IMR-90 (cell line): ENCODE measurements around the gene IMMT. TPM values are rescaled to one million over a fixed set of nuclear protein-coding genes. Genes with fewer than 3 reads are reported as not detected.

Experiments used
- ATAC-seq: fragments of 200-7000 bp; cut with Tn5 transposase; 2 replicates; pipeline ENCODE4 v1.9.1; 2020; ENCODE audit warnings: low read depth, mild to moderate bottlenecking, moderate library complexity
- BruUV-seq: library from RNA; stranded (reverse); fragments of 400-500 nt; replicated peaks from 2 replicates; lab custom pipeline; 2021; lab: Mats Ljungman, UMichigan
- CTCF ChIA-PET: fragments of 300-600 bp; formaldehyde crosslinking; extraction: SDS; loops from one replicate; lab custom pipeline; 2021; ENCODE audit warnings: antibody characterized with exemption; lab: Yijun Ruan, JAX
- POLR2A ChIA-PET: fragments of 300-600 bp; sonication (Branson Sonifier 250); formaldehyde crosslinking; loops from one replicate; lab custom pipeline; 2022; ENCODE audit warnings: antibody characterized with exemption; ENCODE audit not compliant: unreplicated experiment; lab: Charles Lee
- DNase-seq: peaks from one replicate; pipeline ENCODE4 v3.0.0; 2013
- H2AFZ ChIP-seq: replicated peaks from 2 replicates; pipeline ENCODE3; 2013; ENCODE audit warnings: low read length, mild to moderate bottlenecking; ENCODE audit not compliant: poor library complexity
- H2AK5ac ChIP-seq: 2 replicates; pipeline ENCODE4 v1.6.1; 2013; ENCODE audit warnings: low read depth, low read length, inconsistent platforms
- H2AK9ac ChIP-seq: replicated peaks from 2 replicates; pipeline ENCODE3; 2013; ENCODE audit warnings: mild to moderate bottlenecking, low read depth, low read length, moderate library complexity; ENCODE audit not compliant: poor library complexity
- H2BK120ac ChIP-seq: 2 replicates; pipeline ENCODE4 v1.6.1; 2013; ENCODE audit warnings: low read depth, low read length, inconsistent platforms
- H2BK15ac ChIP-seq: 3 replicates; pipeline ENCODE4 v1.6.1; 2013; ENCODE audit warnings: low read depth, low read length, inconsistent platforms
- H2BK20ac ChIP-seq: 2 replicates; pipeline ENCODE4 v1.6.1; 2013; ENCODE audit warnings: low read depth, mild to moderate bottlenecking, inconsistent platforms, low read length, moderate library complexity
- H2BK5ac ChIP-seq: 2 replicates; pipeline ENCODE4 v1.6.1; 2013; ENCODE audit warnings: mild to moderate bottlenecking, low read depth, low read length, inconsistent platforms; ENCODE audit not compliant: poor library complexity, severe bottlenecking
- H3K14ac ChIP-seq: replicated peaks from 2 replicates; pipeline ENCODE4 v1.6.1; 2013; ENCODE audit warnings: low read depth, low read length, inconsistent platforms
- H3K18ac ChIP-seq: 2 replicates; pipeline ENCODE4 v1.6.1; 2013; ENCODE audit warnings: low read depth, low read length, control low read depth
- H3K23ac ChIP-seq: 2 replicates; pipeline ENCODE4 v1.6.1; 2013; ENCODE audit warnings: low read depth, low read length, inconsistent platforms
- H3K27ac ChIP-seq: 2 replicates; pipeline ENCODE4 v1.5.1; 2013; ENCODE audit warnings: mild to moderate bottlenecking, control low read depth, low read length; ENCODE audit not compliant: insufficient read depth
- H3K27me3 ChIP-seq: 2 replicates; pipeline ENCODE4 v1.6.1; 2013; ENCODE audit warnings: low read length; ENCODE audit not compliant: control insufficient read depth, insufficient read depth
- H3K36me3 ChIP-seq: 2 replicates; pipeline ENCODE4 v1.6.1; 2013; ENCODE audit warnings: low read length, mixed read lengths; ENCODE audit not compliant: control insufficient read depth, insufficient read depth
- H3K4ac ChIP-seq: 2 replicates; pipeline ENCODE4 v1.6.1; 2013; ENCODE audit warnings: low read depth, low read length, inconsistent platforms
- H3K4me1 ChIP-seq: 2 replicates; pipeline ENCODE4 v1.6.1; 2013; ENCODE audit warnings: low read length, mixed read lengths; ENCODE audit not compliant: control insufficient read depth, insufficient read depth
- H3K4me2 ChIP-seq: 2 replicates; pipeline ENCODE4 v1.6.1; 2013; ENCODE audit warnings: low read depth, mild to moderate bottlenecking, control low read depth, low read length, moderate library complexity
- H3K4me3 ChIP-seq: 2 replicates; pipeline ENCODE4 v1.5.1; 2013; ENCODE audit warnings: low read depth, mild to moderate bottlenecking, control low read depth, low read length, moderate library complexity; ENCODE audit not compliant: insufficient read depth
- H3K56ac ChIP-seq: 2 replicates; pipeline ENCODE4 v1.6.1; 2013; ENCODE audit warnings: low read length, inconsistent platforms; ENCODE audit not compliant: insufficient read depth; ENCODE audit errors: extremely low read depth
- H3K79me1 ChIP-seq, 2 experiments: 2 replicates each; pipeline ENCODE4 v1.6.1; 2013; ENCODE audit warnings: low read length in 2 of 2, inconsistent platforms in 1 of 2, low read depth in 1 of 2
- H3K9ac ChIP-seq: 2 replicates; pipeline ENCODE4 v1.6.1; 2013; ENCODE audit warnings: low read depth, low read length, control low read depth
- H3K9me1 ChIP-seq: 2 replicates; pipeline ENCODE4 v1.6.1; 2013; ENCODE audit warnings: low read length, inconsistent platforms; ENCODE audit not compliant: insufficient read depth
- H3K9me3 ChIP-seq: 2 replicates; pipeline ENCODE4 v1.6.1; 2013; ENCODE audit warnings: low read length; ENCODE audit not compliant: control insufficient read depth, insufficient read depth
- H4K20me1 ChIP-seq: 2 replicates; pipeline ENCODE4 v1.6.1; 2013; ENCODE audit warnings: low read length, inconsistent platforms; ENCODE audit not compliant: insufficient read depth
- H4K5ac ChIP-seq: 2 replicates; pipeline ENCODE4 v1.6.1; 2013; ENCODE audit warnings: mild to moderate bottlenecking, low read depth, low read length, control low read depth
- H4K8ac ChIP-seq, 2 experiments: 2 replicates each; pipeline ENCODE4 v1.6.1; 2013; ENCODE audit warnings: low read depth in 2 of 2, low read length in 2 of 2, control low read depth in 1 of 2, inconsistent platforms in 1 of 2
- H4K91ac ChIP-seq: 2 replicates; pipeline ENCODE4 v1.6.1; 2013; ENCODE audit warnings: low read depth, low read length, inconsistent platforms; ENCODE audit not compliant: insufficient read depth
- BHLHE40 ChIP-seq: fragments of 150-350 bp; IDR thresholded peaks from 2 replicates; pipeline ENCODE4 v1.6.1; 2016; ENCODE audit warnings: mild to moderate bottlenecking, low read depth, low read length
- CHD1 ChIP-seq: IDR thresholded peaks from 2 replicates; pipeline ENCODE4 v1.6.1; 2012; ENCODE audit warnings: low read depth, low read length, improper control_type of control experiment
- FOS ChIP-seq: fragments of 150-350 bp; IDR thresholded peaks from 2 replicates; pipeline ENCODE4 v1.6.1; 2016; ENCODE audit warnings: low read depth, low read length
- MAFK ChIP-seq: IDR thresholded peaks from 2 replicates; pipeline ENCODE4 v1.6.1; 2012; ENCODE audit warnings: low read depth, low read length, improper control_type of control experiment
- MAZ ChIP-seq: IDR thresholded peaks from 2 replicates; pipeline ENCODE4 v1.6.1; 2012; ENCODE audit warnings: low read depth, mild to moderate bottlenecking, low read length, improper control_type of control experiment, moderate library complexity, borderline replicate concordance
- MXI1 ChIP-seq: IDR thresholded peaks from 2 replicates; pipeline ENCODE4 v1.6.1; 2012; ENCODE audit warnings: low read depth, mild to moderate bottlenecking, low read length, moderate library complexity, borderline replicate concordance
- NFE2L2 ChIP-seq: fragments of 150-350 bp; IDR thresholded peaks from 2 replicates; pipeline ENCODE4 v1.6.1; 2016; ENCODE audit warnings: low read depth, mild to moderate bottlenecking, low read length
- RAD21 ChIP-seq: IDR thresholded peaks from 2 replicates; pipeline ENCODE4 v1.6.1; 2012; ENCODE audit warnings: low read length, improper control_type of control experiment
- RCOR1 ChIP-seq: IDR thresholded peaks from 2 replicates; pipeline ENCODE4 v1.6.1; 2012; ENCODE audit warnings: mild to moderate bottlenecking, low read length, improper control_type of control experiment; ENCODE audit not compliant: insufficient replicate concordance
- RFX5 ChIP-seq: IDR thresholded peaks from 2 replicates; pipeline ENCODE4 v1.8.0; 2012; ENCODE audit warnings: low read depth, mild to moderate bottlenecking, low read length, moderate library complexity
- SMC3 ChIP-seq: fragments of 150-350 bp; IDR thresholded peaks from 2 replicates; pipeline ENCODE4 v1.6.1; 2016; ENCODE audit warnings: low read depth, mild to moderate bottlenecking, antibody characterized with exemption, low read length, moderate library complexity
- whole genome bisulfite sequencing, 2 experiments: methylation state at CpG; one replicate each; pipeline versions ENCODE4 v1.1.5 to v1.1.7; 2013; ENCODE audit warnings: missing lambda C conversion rate in 2 of 2; ENCODE audit not compliant: insufficient read length in 1 of 2; ENCODE audit errors: extremely low coverage in 2 of 2; 5-methylcytosine and 5-hydroxymethylcytosine counted together
- dilution Hi-C: fragments of 300-500 bp; cut with HindIII; formaldehyde crosslinking; loops from one replicate; pipeline ENCODE4 v1.14.3; 2018; ENCODE audit warnings: low sequenced_read_pairs; ENCODE audit not compliant: unreplicated experiment
- in situ Hi-C: fragments of 300-500 bp; cut with MboI; formaldehyde crosslinking; loops from 3 replicates; pipeline ENCODE4 v1.14.3; 2019; ENCODE audit warnings: low sequenced_read_pairs, inconsistent platforms, mixed read lengths
- intact Hi-C: fragments of 100-400 bp; cut with micrococcal nuclease; formaldehyde crosslinking; loops from 2 replicates; pipeline ENCODE4 v1.10.0; 2022
- polyA plus RNA-seq, 3 experiments: library from polyadenylated mRNA; depleted of rRNA; stranded (reverse); fragments of >200 nt; gene quantifications; 2 replicates each; pipeline ENCODE4 v1.2.3, GENCODE V29; 2012; ENCODE audit warnings: low replicate concordance in 1 of 3
- total RNA-seq: library from RNA; depleted of rRNA; stranded (reverse); fragments of >200 nt; gene quantifications from 2 replicates; pipeline ENCODE4 v1.2.3, GENCODE V29; 2012
- TF ChIP-seq, protein P1 (sequence below): conservative IDR thresholded peaks from 2 replicates; pipeline ENCODE4 v1.5.1; 2012; ENCODE audit warnings: mild to moderate bottlenecking, low read depth, low read length, improper control_type of control experiment
- TF ChIP-seq, protein P2 (sequence below): fragments of 150-350 bp; IDR thresholded peaks from 2 replicates; pipeline ENCODE4 v1.6.1; 2016; ENCODE audit warnings: low read depth, mild to moderate bottlenecking, low read length, moderate library complexity, borderline replicate concordance

IMMT gene
- total and polyA plus RNA-seq, 2 of the 4 experiments (the other 2 are of a cell fraction) = 50.5 to 87.3 TPM

DNA sequence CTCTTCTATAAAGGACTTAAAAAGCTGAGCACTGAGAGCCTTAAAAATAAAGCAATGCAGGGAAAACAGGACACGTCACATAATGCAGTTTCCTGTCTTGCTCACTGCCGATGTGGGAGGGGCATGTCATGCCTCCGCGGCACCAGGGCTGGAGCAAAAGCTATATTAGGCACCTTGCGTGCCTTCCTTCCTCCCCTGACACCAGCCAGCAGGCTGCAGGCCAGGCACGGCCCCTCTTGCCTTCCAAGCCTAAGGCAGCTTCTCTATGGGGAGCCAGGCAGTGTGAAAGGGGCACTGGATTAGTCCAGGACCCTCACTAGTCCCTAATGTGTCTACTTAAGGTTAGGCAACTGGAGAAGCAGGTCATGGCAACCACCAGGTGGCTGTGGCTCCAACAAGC is 30.3 kb upstream of the IMMT start:
- no peak overlapping the region for H4K5ac ChIP-seq
- BruUV-seq = no TSS peak
- no peak overlapping the region for H2BK20ac ChIP-seq
- H3K23ac ChIP-seq = no peak overlapping the region
- no peak overlapping the region for H3K18ac ChIP-seq
- peaks cover 3% of the 10 kb centered on the region; the same call in 1 of the 2 replicates for H3K9me1 ChIP-seq
- peak overlapping the region; percentile 66 for H2AK9ac ChIP-seq
- TF ChIP-seq NFE2L2 = no peak
- TF ChIP-seq RAD21 = no peak
- no peak for TF ChIP-seq FOS
- TF ChIP-seq RFX5 = no peak
- no peak for TF ChIP-seq CHD1
- TF ChIP-seq, protein P1, sequence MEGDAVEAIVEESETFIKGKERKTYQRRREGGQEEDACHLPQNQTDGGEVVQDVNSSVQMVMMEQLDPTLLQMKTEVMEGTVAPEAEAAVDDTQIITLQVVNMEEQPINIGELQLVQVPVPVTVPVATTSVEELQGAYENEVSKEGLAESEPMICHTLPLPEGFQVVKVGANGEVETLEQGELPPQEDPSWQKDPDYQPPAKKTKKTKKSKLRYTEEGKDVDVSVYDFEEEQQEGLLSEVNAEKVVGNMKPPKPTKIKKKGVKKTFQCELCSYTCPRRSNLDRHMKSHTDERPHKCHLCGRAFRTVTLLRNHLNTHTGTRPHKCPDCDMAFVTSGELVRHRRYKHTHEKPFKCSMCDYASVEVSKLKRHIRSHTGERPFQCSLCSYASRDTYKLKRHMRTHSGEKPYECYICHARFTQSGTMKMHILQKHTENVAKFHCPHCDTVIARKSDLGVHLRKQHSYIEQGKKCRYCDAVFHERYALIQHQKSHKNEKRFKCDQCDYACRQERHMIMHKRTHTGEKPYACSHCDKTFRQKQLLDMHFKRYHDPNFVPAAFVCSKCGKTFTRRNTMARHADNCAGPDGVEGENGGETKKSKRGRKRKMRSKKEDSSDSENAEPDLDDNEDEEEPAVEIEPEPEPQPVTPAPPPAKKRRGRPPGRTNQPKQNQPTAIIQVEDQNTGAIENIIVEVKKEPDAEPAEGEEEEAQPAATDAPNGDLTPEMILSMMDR = no peak
- no peak for TF ChIP-seq MAFK
- TF ChIP-seq MXI1 = no peak
- TF ChIP-seq, protein P2, sequence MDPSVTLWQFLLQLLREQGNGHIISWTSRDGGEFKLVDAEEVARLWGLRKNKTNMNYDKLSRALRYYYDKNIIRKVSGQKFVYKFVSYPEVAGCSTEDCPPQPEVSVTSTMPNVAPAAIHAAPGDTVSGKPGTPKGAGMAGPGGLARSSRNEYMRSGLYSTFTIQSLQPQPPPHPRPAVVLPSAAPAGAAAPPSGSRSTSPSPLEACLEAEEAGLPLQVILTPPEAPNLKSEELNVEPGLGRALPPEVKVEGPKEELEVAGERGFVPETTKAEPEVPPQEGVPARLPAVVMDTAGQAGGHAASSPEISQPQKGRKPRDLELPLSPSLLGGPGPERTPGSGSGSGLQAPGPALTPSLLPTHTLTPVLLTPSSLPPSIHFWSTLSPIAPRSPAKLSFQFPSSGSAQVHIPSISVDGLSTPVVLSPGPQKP = no peak
- TF ChIP-seq BHLHE40 = no peak
- no peak for TF ChIP-seq MAZ
- no peak for TF ChIP-seq SMC3
- TF ChIP-seq RCOR1 = no peak
- H3K56ac ChIP-seq = no peak overlapping the region
- no peak overlapping the region for H3K4ac ChIP-seq
- H3K36me3 ChIP-seq = no peaks in the 10 kb centered on the region
- H3K79me1 ChIP-seq = no peaks in the 10 kb centered on the region
- POLR2A ChIA-PET = no interaction called here
- no peak for DNase-seq
- peaks cover 5% of the 10 kb centered on the region; the same call in 1 of the 2 replicates for H3K27me3 ChIP-seq
- H4K20me1 ChIP-seq = no peaks in the 10 kb centered on the region
- no peaks in the 10 kb centered on the region for H3K9me3 ChIP-seq
- no peak overlapping the region for H4K91ac ChIP-seq
- no peak overlapping the region for H3K4me3 ChIP-seq
- intact Hi-C loops (no loop called here), dilution Hi-C loops (no loop called here), in situ Hi-C loops (no loop called here)
- no peak overlapping the region for H2BK5ac ChIP-seq
- H3K4me1 ChIP-seq = peaks cover 7% of the 10 kb centered on the region
- H3K27ac ChIP-seq = no peak overlapping the region
- H2AFZ ChIP-seq = no peak overlapping the region
- no peak overlapping the region for H4K8ac ChIP-seq
- H2AK5ac ChIP-seq = no peak overlapping the region
- no peak overlapping the region for H2BK15ac ChIP-seq
- H3K14ac ChIP-seq = no peak overlapping the region
- CTCF ChIA-PET = interaction anchor here (0.7 kb wide), 1 partner anchor 15 kb away, joined by 3 read pairs; no protein-coding TSS in a partner anchor
- ATAC-seq = no peak
- no peak overlapping the region for H3K4me2 ChIP-seq
- 60% methylated on average over 2 of the region's 6 CpGs; no CpG with 5 or more reads in 1 of the 2 experiments for WGBS, 2 experiments
- H3K9ac ChIP-seq = no peak overlapping the region
- H2BK120ac ChIP-seq = no peak overlapping the region
